IPS-11a (cell line): ENCODE data around the gene TMEM151B.
"Not testable (repeated sequence)": the region's sequence is repeated elsewhere in the genome, so short reads cannot be mapped to it uniquely, and the experiment has no call there.

Source experiments
- H3K4me3 ChIP-seq: one replicate; pipeline ENCODE4 v1.5.1; 2013; ENCODE audit warnings: low read depth, low read length, control low read depth

Gene TMEM151B

DNA sequence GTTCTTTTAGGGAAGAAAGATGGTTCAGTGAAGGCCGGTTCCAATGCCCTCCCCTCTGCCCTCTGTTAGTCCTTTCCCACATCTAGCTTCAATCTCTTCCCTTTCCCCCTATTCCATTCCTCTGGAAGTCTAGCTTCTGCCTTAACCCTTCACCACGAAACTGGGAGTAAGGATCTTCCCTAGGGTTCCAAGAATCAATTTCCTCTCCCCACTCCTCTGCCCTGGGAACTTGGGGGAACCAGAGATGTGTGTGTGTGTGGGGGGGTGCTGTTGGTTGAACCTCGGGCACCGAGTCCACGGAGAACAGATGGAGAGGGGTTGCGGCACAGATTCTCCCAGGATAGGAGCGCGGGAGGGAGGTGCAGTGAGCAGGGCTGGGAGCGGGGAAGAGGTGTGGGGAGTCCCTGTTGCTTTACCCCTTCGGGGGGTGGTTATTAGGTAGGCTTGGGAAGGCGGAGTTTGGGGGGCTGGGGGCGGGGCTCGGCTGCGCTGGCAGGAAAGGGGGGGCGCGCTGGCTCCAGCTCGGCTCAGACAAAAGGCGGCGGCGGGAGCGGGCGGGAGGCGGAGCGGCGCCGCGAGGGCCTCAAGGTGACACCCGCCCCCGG is at the start of gene TMEM151B:
Gene TMEM151B (plus strand): TSS at position 530 of the 605 bp plus-strand sequence. CDS start 293 bp downstream, outside the sequence.
- H3K4me3 ChIP-seq, result peak within 1 kb of the TSS; percentile 0

DNA sequence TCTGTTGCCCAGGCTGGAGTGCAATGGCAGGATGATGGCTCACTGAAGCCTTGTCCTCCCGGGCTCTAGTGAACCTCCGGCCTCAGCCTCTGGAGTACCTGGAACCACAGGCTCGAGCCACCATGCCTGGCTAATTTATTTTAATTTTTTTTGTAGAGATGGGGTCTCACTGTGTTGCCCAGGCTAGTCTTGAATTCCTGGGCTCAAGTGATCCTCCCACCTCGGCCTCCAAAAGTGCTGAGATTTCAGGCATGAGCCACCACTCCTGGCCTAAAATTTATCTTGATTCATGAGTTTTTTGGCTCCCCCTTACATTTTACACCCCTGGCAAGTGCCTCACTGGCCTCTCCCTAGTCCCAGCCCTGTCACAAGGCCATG is 49.3 kb upstream of the TMEM151B start:
- H3K4me3 ChIP-seq, result no peak overlapping the region

DNA sequence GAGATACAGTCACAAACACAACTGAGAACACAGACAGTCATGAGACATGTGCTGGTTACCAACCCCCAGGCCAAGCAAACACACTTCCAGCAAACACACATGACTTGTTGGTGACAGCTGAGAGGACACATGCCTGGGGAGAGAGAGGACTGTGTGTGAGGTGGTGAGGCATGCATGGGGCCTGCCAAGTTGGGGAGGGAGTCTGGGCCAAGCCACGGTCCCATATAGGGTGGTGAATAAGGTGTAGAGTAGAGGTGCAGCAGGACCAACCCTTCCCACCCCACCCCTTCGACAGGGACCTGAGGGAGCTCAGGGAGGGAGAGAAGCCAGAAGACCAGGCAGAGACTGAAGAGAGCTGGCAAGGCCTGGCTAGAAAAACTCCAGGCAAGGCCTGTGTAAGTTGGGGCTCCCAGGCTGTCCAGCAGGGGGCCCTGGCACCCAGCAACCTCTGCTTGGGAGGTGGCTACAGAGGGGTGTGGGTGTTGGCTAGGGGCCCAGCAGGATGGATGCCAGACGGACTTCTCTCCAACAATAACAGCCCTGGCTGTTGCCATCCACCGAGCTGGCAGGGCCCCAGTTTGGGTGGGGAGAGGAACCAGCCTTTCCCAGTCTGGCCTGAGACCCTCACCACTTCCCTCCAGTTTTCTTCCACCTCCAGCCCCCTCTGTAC is 48.8 kb upstream of the TMEM151B start:
- H3K4me3 ChIP-seq, result no peak overlapping the region

DNA sequence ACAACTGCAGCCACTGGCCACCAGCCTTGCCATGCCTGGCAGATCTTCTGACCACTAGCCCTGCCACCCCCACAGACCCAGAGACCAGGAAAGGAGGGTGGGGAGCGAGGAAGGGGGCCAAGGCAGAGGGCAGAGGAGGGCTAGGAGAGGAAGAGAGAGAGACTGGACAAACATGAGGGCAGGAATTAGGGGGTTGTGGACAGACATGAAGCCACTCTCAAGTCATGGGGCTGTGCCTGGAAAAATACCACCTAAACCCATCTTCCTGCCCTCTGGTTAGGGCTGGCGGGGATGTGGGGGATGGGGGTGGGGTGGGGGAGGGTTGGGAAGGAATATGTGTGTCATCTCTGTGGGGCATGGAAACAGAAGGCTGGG is 48.3 kb upstream of the TMEM151B start:
- no peak overlapping the region for H3K4me3 ChIP-seq

DNA sequence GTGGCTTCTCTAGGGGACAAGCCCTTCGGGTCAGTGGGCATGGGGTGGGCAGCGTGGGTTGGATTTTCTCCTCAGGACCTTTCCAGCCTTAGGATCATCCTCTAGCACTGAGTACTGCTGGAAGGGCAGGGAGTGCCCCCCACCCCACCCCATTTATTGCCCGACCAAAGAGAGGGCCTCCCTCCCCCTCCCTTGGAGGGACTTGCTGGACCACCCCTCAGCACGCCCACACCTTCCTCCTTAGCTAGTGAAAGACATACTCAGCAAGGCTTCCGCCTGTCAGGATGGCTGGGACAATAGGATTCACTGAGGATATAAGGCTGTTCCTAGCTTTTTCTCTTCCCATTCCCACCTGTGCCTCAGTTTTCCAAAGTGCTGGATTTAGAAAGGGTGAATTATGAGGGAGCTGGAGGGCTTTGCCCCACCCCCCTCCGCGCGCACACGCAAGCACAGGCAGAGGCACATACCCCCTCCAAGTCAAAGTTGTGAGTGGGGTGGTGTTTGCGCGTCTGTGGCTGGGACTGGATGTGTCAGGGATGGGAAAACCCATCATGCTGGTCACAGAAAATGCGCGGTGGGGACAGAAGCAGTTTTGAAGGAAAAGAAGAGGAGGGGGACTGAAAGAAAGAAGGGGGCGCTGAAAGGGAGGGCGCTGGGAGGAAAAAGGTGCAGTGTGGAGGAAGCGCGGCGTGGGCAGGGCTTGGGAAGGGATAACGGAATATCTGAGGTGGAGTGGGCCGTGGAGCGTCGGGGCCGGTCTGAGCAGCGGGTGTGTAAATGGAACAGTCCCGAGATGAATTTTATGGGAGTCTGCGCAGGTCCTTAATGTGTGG is 47.5 kb upstream of the TMEM151B start:
- H3K4me3 ChIP-seq, result peak overlapping the region; percentile 20

DNA sequence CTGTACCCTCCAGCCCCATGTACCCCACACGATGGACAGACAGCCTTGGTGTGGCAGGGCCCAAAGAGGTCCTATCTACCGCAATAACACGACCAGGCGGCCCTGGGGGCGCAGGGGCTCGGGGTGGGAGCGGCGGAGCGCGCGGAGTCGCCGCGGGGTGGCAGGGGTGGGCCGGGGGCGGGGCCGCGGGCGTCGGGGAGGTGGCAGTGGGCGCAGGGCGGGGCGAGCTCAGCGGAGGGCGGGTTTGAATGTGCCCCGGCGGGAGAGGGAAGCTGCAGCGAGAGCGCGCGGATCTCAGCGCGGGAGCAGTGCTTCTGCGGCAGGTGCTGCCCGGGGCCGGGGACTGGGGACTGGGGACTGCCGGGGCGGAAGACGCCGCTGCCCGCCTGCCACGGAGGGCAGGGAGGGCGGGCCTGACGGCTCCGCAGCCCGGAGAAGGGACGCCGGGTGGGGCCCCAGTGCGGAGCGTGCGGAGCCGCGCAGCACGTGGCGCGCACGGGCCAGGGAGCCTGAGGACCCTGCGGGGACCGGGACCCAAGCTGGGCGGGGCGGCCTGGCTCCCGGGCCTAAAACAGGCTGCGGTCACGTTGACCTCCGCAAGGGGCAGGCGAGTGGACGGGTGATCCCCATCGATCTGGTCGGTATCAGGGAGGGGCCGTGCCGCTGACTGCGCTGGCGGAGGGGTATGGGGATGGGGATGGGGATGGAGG is 46.8 kb upstream of the TMEM151B start, which contains the start of gene SLC29A1:
Gene SLC29A1 (plus strand): TSS at position 277 of the 710 bp plus-strand sequence. CDS start 3,719 bp downstream, outside the sequence.
- H3K4me3 ChIP-seq, result peak within 1 kb of the TSS; percentile 74

DNA sequence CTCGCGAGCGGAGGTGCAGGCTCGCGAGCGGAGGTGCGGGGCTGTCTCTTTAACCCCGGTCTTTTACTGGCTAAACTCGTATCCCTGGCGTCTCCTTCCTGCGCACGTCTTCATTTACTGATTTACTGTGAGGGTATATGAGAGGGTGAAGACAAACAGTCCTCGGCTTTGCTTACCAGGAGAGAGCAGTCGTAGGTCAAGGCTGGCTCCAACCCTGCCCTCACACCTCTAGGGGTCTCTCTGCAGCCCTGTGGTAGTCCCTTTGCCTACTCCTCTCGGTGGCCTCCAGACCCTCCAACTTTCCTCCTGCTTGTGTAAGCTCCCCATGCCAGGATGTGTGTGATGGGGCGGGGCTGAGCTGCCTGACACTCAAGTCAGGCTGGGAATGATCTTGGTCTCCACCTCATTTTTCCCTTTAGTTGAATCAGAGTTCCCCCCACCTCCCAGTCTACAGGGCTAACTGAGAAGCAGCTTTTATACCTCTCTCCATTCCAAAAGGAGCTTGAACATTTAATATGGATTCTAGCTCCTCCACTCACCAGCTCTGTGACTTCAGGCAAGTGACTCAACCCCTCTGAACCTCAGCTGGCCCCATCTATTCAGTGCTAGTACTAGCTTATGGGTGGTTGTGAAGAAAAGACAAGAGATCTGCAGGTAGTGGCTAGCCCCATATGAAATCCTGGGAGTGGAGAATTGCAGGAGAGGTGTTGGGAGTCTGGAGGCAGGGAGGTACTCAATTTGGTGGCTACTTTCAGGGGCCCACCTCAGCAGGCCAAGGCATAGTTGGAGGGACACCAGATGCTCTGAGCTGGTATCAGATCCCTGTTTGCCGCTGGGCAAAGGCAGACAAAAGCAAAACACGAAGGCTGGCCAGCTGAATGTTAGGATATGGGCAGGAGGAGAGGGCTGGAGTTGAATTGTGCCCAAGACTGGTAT is 46.0 kb upstream of the TMEM151B start:
- H3K4me3 ChIP-seq, result peak overlapping the region; percentile 74

DNA sequence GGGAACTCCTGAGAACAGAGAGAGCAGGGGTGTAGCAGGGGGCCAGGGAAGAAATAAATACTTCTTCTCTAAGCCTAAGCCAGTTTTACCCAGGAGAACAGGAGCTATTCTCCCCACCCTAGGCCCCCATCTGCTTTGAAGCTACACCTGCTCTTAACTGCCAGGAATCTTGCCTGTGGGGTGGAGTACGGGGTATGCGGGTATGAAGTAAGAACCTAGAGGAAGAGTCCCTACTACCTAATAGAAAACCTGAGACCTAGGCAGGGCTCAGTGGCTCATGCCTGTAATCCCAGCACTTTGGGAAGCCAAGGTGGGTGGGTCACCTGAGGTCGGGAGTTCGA is 45.3 kb upstream of the TMEM151B start:
- no peak overlapping the region for H3K4me3 ChIP-seq

DNA sequence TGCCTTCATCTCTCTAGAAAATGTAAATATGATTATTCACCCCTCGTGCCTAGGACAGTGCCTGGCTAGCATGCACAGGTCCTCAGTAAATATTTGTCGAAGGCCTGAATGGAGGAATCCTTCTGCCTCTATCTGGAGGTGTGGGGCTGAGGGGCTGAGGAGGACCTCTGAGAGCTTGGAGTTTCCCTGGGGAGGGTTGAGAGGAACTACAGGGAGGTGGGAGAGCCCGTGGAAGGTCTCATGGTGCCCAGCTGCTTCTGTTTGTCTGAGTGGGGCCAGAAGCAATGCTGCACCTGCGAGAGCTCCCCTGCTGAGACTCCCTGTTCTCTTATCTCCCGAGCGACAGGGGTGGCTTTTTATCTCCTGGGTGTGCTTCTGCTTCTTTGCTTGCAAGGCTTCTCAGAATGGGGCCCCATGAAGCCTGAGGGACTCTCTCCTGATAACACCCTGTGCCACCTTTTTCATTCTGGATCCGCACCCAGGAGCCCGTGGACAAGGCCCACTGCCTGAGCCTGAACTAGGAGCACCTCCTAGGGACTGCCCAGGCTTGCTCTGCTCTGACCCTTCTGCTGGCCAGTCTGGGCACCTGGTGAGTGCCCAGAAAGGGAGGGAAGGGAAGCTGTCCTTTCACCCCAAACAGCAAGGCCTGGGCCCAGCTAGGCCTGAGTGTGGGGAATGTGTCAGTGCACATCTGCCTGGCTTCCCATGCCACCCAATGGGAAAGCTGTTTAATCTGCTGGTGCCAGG is 44.5 kb upstream of the TMEM151B start:
- H3K4me3 ChIP-seq, result no peak overlapping the region

DNA sequence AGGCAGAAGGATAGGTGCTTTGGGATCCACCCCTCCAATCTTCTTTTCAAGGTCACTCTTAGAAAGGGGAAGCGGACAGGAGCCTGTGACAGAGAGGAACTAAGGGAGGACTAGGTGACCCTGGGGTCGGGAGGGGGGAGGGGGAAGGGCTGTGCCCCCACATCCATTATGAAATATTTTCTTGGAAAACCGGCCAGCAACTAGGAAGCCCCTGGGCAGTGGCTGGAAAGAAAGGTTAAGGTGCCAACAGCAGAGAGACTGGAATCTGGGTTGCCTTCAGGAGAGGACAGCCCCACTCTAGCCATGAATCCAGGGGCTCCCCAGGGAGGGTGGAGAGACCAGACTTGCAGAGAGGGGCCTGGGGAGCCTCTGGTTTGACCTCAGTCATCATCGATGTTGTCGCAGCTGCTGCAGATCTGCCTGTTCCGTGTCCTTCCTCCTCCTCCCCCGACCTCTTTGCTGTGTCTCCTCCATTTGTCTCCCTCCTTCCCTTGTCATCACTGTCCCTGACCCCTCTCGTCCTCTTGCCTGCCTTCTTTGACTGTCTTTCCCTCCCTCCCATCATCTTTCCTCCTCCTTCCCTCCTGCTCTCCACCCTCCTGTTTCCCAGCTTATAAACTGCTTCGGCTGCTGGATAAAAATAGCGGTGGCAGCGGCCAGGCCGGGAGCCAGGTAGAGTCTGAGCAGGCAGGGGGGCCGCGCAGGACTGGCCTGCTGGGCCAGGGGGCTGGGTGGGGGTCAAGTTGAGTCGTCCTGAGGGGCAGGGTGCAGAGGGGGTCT is 43.7 kb upstream of the TMEM151B start:
- no peak overlapping the region for H3K4me3 ChIP-seq

DNA sequence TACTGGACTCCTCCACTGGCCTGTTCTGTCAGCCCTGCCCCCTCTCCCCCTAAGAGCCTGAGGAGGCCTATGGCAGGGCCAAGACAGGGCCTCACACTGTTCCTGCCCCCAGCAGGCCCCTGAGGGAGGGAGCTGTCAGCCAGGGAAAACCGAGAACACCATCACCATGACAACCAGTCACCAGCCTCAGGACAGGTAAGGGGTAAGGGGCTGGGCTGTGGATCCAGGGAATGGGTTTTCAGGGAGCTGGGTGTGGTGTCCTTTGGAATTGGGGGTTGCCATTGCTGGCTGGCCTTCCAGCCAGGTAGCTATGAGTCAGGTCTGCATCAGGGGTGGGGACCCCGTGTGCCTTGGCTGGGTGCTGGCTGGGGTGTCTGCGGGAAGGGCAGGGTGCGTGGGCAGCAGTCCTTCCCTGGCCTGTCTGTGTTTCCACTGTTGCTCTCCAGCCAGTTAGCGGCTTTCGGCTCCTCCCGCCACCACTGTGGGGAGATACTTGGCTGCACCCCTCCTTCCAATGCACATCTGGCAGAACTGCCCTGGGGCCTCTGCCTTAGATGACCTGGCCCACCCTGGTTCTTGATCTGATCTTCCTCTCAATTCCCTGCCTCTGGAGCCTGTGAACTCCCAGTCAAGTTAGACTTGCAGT is 43.0 kb upstream of the TMEM151B start:
- H3K4me3 ChIP-seq, result no peak overlapping the region

DNA sequence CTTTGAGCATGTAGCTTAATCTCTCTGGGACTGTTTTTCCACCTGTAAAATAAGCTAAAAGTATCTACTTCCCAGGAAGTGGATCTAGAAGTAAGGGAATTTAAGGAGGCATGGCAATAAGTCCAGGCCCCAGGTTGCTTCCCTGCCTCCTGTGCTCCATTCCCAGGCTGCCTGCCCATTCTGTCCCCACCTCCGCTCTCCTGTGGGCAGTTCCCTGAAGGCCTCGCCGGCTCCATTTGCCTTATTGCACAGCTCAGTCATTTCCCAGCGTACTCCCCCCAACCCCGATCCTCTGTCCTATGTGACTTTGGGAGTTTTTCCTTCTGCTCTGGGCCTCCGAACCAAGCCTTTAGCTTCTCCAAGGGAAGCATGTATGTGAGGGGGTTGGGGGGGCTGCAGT is 42.2 kb upstream of the TMEM151B start:
- H3K4me3 ChIP-seq, result no peak overlapping the region

DNA sequence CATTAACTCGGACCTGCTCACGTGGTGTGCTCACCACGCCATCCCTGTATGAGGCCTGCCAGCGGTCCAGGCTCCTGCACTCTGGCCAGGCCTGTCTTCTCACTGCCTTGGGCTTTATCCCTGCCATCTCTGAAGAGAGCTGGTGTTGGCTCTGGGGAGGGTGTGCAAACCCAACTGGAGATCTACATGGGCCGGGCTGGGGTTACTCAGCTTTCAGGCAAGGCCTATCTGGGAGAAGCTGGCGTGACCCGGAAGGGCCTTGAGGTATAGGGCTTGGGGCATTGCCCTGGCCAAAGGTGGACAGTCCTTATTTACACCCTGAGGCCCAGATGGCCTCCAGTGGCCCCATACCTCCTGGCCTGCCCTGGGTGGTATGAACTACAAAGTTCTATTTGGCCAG is 41.8 kb upstream of the TMEM151B start:
- H3K4me3 ChIP-seq, result no peak overlapping the region

DNA sequence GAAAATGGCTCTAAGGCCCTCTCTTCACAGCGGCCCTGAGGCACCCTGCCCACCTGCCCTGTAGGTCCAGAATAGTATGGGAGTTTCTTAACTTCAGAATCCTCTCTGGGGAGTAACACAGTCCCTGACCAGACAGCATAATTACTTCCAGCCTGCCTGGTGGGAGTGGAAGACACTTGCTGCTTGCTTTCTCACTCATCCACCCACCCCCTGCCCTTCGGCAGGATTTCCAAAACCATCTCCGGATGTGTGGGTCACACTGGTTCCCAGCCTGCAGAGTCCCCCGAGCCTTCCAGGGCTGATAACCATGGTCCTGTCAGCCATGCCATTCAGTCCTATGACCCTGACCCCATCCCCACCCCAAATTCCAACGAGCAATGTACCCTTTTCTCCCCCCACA is 41.4 kb upstream of the TMEM151B start:
- H3K4me3 ChIP-seq, result no peak overlapping the region

DNA sequence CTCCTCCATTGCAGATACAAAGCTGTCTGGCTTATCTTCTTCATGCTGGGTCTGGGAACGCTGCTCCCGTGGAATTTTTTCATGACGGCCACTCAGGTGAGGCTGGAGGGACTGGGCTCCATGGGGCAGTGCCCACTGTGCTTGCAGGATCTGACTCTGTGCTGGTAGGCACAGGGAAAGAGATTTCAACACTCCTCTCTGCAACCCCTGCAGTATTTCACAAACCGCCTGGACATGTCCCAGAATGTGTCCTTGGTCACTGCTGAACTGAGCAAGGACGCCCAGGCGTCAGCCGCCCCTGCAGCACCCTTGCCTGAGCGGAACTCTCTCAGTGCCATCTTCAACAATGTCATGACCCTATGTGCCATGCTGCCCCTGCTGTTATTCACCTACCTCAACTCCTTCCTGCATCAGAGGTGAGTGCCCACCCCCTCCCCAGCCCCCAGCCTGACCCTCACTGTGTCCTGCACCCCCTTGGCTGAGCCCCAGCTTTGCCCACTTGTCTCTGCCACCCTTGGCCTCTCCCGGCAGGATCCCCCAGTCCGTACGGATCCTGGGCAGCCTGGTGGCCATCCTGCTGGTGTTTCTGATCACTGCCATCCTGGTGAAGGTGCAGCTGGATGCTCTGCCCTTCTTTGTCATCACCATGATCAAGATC is 40.7 kb upstream of the TMEM151B start:
- no peak overlapping the region for H3K4me3 ChIP-seq

DNA sequence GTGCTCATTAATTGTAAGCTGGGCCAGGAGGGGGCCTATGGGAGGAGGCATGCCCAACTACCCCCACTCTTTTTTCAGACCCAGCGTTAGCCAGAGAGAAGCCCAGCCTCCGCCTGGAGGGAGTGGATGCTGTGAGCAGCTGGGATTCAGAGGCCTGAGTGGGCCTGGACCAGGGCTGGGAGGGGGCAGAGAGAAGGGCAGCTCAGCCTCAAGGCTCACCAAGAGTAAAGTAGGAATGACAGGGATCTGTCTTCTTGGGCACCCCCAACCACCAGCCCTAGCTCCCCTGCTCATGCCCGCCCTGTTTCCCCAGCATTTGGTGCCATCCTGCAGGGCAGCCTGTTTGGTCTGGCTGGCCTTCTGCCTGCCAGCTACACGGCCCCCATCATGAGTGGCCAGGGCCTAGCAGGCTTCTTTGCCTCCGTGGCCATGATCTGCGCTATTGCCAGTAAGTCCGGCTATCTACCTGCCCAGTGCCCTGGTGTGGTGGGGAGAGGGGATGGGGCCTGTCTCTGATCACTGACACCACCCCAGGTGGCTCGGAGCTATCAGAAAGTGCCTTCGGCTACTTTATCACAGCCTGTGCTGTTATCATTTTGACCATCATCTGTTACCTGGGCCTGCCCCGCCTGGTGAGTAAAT is 40.1 kb upstream of the TMEM151B start:
- no peak overlapping the region for H3K4me3 ChIP-seq

DNA sequence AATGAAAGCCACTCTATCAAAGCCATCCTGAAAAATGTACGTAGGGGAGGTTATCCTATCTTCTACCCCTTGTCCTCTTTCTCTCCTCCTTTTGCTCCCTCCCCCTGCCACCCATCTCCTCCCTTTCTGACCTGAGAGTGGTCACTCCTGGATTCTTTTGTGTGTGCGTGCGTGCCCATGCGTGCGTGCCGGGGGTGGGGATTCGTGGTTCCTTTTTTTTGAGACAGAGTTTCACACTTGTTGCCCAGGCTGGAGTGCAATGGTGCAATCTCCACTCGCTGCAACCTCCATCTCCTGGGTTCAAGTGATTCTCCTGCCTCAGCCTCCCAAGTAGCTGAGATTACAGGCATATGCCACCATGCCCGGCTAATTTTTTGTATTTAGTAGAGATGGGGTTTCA is 38.8 kb upstream of the TMEM151B start:
- not testable (repeated sequence) for H3K4me3 ChIP-seq
